WTC11 (cell line): ENCODE results near the gene NMT2. TPM values are rescaled to one million over a fixed set of nuclear protein-coding genes. Genes with fewer than 3 reads are reported as not detected.

Experiments used
- ATAC-seq: fragments of 200-7000 bp; cut with Tn5 transposase; 2 replicates; pipeline ENCODE4 v1.10.0; 2021; ENCODE audit warnings: mild to moderate bottlenecking, moderate library complexity
- CTCF ChIA-PET: fragments of 300-600 bp; sonication (Branson Sonifier 250); formaldehyde crosslinking; loops from one replicate; lab custom pipeline; 2021; ENCODE audit warnings: antibody characterized with exemption; lab: Charles Lee
- POLR2A ChIA-PET: fragments of 350-600 bp; sonication (Branson Sonifier 250); formaldehyde crosslinking; loops from one replicate; lab custom pipeline; 2021; ENCODE audit warnings: antibody characterized with exemption; lab: Charles Lee
- DNase-seq: peaks from one replicate; pipeline ENCODE4 v3.0.0; 2021; ENCODE audit warnings: low spot score
- H3K27ac Mint-ChIP-seq: 2 replicates; pipeline ENCODE4 v1.8.0; 2021; ENCODE audit warnings: mixed read lengths
- H3K27me3 Mint-ChIP-seq: 2 replicates; pipeline ENCODE4 v1.8.0; 2021; ENCODE audit warnings: low read depth, mild to moderate bottlenecking, moderate library complexity, mixed read lengths
- H3K36me3 Mint-ChIP-seq: 2 replicates; pipeline ENCODE4 v1.8.0; 2021; ENCODE audit warnings: mixed read lengths
- H3K4me1 Mint-ChIP-seq: 2 replicates; pipeline ENCODE4 v1.8.0; 2022; ENCODE audit warnings: mixed read lengths
- H3K4me3 Mint-ChIP-seq: 2 replicates; pipeline ENCODE4 v1.8.0; 2021; ENCODE audit warnings: mild to moderate bottlenecking, moderate library complexity, mixed read lengths
- H3K9me3 Mint-ChIP-seq: 2 replicates; pipeline ENCODE4 v1.8.0; 2021; ENCODE audit warnings: mixed read lengths
- CREB1 ChIP-seq: sonication (generic); formaldehyde crosslinking; IDR thresholded peaks from 2 replicates; pipeline ENCODE4 v1.8.0; 2023; ENCODE audit warnings: mild to moderate bottlenecking, missing genetic modification reagents
- JUN ChIP-seq: sonication (generic); formaldehyde crosslinking; IDR thresholded peaks from 2 replicates; pipeline ENCODE4 v1.8.0; 2023; ENCODE audit warnings: mild to moderate bottlenecking, missing genetic modification reagents
- KAT7 ChIP-seq: sonication (generic); formaldehyde crosslinking; IDR thresholded peaks from 2 replicates; pipeline ENCODE4 v1.8.1; 2023; ENCODE audit warnings: missing genetic modification reagents, mild to moderate bottlenecking, borderline replicate concordance
- NFE2L1 ChIP-seq: sonication (generic); formaldehyde crosslinking; IDR thresholded peaks from 2 replicates; pipeline ENCODE4 v1.8.1; 2023; ENCODE audit warnings: missing genetic modification reagents
- NR1H2 ChIP-seq: sonication (generic); formaldehyde crosslinking; IDR thresholded peaks from 2 replicates; pipeline ENCODE4 v1.9.0; 2021; ENCODE audit warnings: mild to moderate bottlenecking, moderate library complexity, missing genetic modification reagents
- SP1 ChIP-seq: sonication (generic); formaldehyde crosslinking; conservative IDR thresholded peaks from 2 replicates; pipeline ENCODE4 v1.8.1; 2022; ENCODE audit warnings: missing genetic modification reagents
- TP53 ChIP-seq: sonication (generic); formaldehyde crosslinking; IDR thresholded peaks from 2 replicates; pipeline ENCODE4 v1.8.1; 2023; ENCODE audit warnings: mild to moderate bottlenecking, missing genetic modification reagents
- ZNF138 ChIP-seq: sonication (generic); formaldehyde crosslinking; conservative IDR thresholded peaks from 2 replicates; pipeline ENCODE4 v1.8.1; 2022; ENCODE audit warnings: mild to moderate bottlenecking, moderate library complexity, missing genetic modification reagents
- ZNF232 ChIP-seq: sonication (generic); formaldehyde crosslinking; IDR thresholded peaks from 2 replicates; pipeline ENCODE4 v1.8.0; 2022; ENCODE audit warnings: mild to moderate bottlenecking, missing genetic modification reagents
- ZNF671 ChIP-seq: fragments of 250-450 bp; sonication (Bioruptor Pico); IDR thresholded peaks from 2 replicates; pipeline ENCODE4 v1.8.0; 2021; ENCODE audit warnings: mild to moderate bottlenecking
- total RNA-seq: library from RNA; stranded (reverse); gene quantifications from 3 replicates; pipeline ENCODE4 v1.2.3, GENCODE V29; 2021
- TF ChIP-seq, protein P1 (sequence below): fragments of 250-450 bp; sonication (Bioruptor Pico); IDR thresholded peaks from 2 replicates; pipeline ENCODE4 v1.9.0; 2021; ENCODE audit warnings: mild to moderate bottlenecking, borderline replicate concordance
- TF ChIP-seq, protein P2 (sequence below): sonication (generic); formaldehyde crosslinking; IDR thresholded peaks from 2 replicates; pipeline ENCODE4 v1.8.1; 2023; ENCODE audit warnings: mild to moderate bottlenecking, missing genetic modification reagents
- TF ChIP-seq, protein P3 (sequence below): sonication (generic); formaldehyde crosslinking; IDR thresholded peaks from 2 replicates; pipeline ENCODE4 v1.8.1; 2022; ENCODE audit warnings: mild to moderate bottlenecking, moderate library complexity, missing genetic modification reagents
- TF ChIP-seq, protein P4 (sequence below): fragments of 250-450 bp; sonication (Bioruptor Pico); IDR thresholded peaks from 2 replicates; pipeline ENCODE4 v1.9.0; 2021; ENCODE audit warnings: moderate library complexity, mild to moderate bottlenecking, inconsistent platforms, borderline replicate concordance
- TF ChIP-seq, protein P5 (sequence below): sonication (generic); formaldehyde crosslinking; IDR thresholded peaks from 2 replicates; pipeline ENCODE4 v1.8.0; 2022; ENCODE audit warnings: mild to moderate bottlenecking, missing genetic modification reagents
- TF ChIP-seq, protein P6 (sequence below): sonication (generic); formaldehyde crosslinking; IDR thresholded peaks from 2 replicates; pipeline ENCODE4 v1.8.0; 2022; ENCODE audit warnings: mild to moderate bottlenecking, missing genetic modification reagents

The NMT2 gene
- total RNA-seq, 1 experiment from 2014 or later: 11.7 TPM

DNA sequence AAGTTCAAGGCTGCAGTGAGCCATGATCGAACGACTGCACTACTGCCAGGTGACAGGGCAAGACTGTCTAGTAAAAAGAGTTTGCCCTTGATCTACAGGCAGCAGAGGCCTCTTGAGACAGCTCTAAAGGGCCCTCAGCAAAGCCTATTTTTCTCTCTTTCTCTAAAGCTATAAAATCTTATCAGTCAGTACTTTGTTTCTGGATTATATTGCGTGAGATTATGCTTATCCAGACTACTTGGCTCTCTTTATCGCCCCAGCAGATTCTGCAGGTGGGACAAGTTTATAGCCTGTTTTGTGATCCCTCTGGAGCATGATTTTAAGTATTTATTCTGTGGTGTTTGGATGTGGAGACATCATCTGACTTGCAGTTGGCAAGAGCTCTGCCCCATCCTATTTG, 68.6 kb downstream of the NMT2 start:
- Mint-ChIP-seq H3K27ac (no peak overlapping the region; the same call in 1 of the 2 replicates), H3K4me1 (peaks cover 10% of the 10 kb centered on the region), H3K36me3 (peaks cover 27% of the 10 kb centered on the region), H3K27me3 (peaks cover 3% of the 10 kb centered on the region; the same call in 1 of the 2 replicates), H3K9me3 (no peaks in the 10 kb centered on the region), H3K4me3 (no peak overlapping the region)
- no peak for DNase-seq
- CTCF ChIA-PET: interaction anchor here (0.5 to 1.3 kb wide), 2 partner anchors 108 to 126 kb away, joined by 4 read pairs; no protein-coding TSS in a partner anchor
- TF ChIP-seq, protein P1, sequence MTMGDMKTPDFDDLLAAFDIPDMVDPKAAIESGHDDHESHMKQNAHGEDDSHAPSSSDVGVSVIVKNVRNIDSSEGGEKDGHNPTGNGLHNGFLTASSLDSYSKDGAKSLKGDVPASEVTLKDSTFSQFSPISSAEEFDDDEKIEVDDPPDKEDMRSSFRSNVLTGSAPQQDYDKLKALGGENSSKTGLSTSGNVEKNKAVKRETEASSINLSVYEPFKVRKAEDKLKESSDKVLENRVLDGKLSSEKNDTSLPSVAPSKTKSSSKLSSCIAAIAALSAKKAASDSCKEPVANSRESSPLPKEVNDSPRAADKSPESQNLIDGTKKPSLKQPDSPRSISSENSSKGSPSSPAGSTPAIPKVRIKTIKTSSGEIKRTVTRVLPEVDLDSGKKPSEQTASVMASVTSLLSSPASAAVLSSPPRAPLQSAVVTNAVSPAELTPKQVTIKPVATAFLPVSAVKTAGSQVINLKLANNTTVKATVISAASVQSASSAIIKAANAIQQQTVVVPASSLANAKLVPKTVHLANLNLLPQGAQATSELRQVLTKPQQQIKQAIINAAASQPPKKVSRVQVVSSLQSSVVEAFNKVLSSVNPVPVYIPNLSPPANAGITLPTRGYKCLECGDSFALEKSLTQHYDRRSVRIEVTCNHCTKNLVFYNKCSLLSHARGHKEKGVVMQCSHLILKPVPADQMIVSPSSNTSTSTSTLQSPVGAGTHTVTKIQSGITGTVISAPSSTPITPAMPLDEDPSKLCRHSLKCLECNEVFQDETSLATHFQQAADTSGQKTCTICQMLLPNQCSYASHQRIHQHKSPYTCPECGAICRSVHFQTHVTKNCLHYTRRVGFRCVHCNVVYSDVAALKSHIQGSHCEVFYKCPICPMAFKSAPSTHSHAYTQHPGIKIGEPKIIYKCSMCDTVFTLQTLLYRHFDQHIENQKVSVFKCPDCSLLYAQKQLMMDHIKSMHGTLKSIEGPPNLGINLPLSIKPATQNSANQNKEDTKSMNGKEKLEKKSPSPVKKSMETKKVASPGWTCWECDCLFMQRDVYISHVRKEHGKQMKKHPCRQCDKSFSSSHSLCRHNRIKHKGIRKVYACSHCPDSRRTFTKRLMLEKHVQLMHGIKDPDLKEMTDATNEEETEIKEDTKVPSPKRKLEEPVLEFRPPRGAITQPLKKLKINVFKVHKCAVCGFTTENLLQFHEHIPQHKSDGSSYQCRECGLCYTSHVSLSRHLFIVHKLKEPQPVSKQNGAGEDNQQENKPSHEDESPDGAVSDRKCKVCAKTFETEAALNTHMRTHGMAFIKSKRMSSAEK (CRISPR knock-in tag): no peak
- TF ChIP-seq ZNF232 (no peak), TP53 (CRISPR knock-in tag) (no peak), ZNF138 (CRISPR knock-in tag) (no peak), ZNF671 (no peak), CREB1 (no peak), NR1H2 (CRISPR knock-in tag) (no peak), SP1 (CRISPR knock-in tag) (no peak), JUN (CRISPR knock-in tag) (no peak), NFE2L1 (CRISPR knock-in tag) (no peak), KAT7 (no peak)
- TF ChIP-seq, protein P2, sequence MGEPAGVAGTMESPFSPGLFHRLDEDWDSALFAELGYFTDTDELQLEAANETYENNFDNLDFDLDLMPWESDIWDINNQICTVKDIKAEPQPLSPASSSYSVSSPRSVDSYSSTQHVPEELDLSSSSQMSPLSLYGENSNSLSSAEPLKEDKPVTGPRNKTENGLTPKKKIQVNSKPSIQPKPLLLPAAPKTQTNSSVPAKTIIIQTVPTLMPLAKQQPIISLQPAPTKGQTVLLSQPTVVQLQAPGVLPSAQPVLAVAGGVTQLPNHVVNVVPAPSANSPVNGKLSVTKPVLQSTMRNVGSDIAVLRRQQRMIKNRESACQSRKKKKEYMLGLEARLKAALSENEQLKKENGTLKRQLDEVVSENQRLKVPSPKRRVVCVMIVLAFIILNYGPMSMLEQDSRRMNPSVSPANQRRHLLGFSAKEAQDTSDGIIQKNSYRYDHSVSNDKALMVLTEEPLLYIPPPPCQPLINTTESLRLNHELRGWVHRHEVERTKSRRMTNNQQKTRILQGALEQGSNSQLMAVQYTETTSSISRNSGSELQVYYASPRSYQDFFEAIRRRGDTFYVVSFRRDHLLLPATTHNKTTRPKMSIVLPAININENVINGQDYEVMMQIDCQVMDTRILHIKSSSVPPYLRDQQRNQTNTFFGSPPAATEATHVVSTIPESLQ (CRISPR knock-in tag): no peak
- TF ChIP-seq, protein P3, sequence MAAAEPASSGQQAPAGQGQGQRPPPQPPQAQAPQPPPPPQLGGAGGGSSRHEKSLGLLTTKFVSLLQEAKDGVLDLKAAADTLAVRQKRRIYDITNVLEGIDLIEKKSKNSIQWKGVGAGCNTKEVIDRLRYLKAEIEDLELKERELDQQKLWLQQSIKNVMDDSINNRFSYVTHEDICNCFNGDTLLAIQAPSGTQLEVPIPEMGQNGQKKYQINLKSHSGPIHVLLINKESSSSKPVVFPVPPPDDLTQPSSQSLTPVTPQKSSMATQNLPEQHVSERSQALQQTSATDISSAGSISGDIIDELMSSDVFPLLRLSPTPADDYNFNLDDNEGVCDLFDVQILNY: no peak
- TF ChIP-seq, protein P4, sequence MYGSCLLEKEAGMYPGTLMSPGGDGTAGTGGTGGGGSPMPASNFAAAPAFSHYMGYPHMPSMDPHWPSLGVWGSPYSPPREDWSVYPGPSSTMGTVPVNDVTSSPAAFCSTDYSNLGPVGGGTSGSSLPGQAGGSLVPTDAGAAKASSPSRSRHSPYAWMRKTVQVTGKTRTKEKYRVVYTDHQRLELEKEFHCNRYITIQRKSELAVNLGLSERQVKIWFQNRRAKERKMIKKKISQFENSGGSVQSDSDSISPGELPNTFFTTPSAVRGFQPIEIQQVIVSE (CRISPR knock-in tag): no peak
- TF ChIP-seq, protein P5, sequence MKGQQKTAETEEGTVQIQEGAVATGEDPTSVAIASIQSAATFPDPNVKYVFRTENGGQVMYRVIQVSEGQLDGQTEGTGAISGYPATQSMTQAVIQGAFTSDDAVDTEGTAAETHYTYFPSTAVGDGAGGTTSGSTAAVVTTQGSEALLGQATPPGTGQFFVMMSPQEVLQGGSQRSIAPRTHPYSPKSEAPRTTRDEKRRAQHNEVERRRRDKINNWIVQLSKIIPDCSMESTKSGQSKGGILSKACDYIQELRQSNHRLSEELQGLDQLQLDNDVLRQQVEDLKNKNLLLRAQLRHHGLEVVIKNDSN (CRISPR knock-in tag): no peak
- TF ChIP-seq, protein P6, sequence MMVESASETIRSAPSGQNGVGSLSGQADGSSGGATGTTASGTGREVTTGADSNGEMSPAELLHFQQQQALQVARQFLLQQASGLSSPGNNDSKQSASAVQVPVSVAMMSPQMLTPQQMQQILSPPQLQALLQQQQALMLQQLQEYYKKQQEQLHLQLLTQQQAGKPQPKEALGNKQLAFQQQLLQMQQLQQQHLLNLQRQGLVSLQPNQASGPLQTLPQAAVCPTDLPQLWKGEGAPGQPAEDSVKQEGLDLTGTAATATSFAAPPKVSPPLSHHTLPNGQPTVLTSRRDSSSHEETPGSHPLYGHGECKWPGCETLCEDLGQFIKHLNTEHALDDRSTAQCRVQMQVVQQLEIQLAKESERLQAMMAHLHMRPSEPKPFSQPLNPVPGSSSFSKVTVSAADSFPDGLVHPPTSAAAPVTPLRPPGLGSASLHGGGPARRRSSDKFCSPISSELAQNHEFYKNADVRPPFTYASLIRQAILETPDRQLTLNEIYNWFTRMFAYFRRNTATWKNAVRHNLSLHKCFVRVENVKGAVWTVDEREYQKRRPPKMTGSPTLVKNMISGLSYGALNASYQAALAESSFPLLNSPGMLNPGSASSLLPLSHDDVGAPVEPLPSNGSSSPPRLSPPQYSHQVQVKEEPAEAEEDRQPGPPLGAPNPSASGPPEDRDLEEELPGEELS (CRISPR knock-in tag): no peak
- POLR2A ChIA-PET: interaction anchor here (0.5 kb wide), 1 partner anchor 51 kb away, joined by 6 read pairs; no protein-coding TSS in a partner anchor
- ATAC-seq: no peak
